ENCODE results near the gene GJA10.

The GJA10 gene

DNA sequence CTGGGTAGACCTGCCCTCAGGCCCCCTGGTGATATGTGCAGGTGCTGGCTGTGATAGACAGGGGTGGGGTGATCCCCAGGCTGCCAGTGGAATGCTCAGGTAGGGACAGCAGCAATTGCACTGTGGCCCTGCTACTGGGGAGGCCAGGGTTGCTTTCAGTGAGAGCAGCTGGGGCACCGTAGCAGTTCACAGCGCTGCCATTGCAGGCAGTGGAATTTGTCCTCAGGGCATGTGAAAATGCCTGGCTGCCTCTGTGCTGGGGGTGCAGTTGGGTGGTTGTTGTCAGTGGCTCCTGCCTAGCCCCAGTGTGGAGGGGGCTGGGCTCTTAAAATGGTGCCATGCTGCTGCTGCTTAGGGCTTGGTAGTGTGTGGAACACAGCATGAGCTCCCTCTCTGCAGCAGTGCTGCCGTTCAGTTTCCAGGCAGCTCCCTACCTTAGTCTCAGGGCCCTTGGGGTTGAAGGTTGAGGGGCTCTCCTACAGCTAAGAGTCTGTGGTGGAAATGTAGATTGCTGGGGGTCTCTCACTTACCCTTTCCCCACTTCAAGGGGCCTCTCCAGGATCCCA, 23.6 kb downstream of the GJA10 start:
- DNase-seq, result no peak

DNA sequence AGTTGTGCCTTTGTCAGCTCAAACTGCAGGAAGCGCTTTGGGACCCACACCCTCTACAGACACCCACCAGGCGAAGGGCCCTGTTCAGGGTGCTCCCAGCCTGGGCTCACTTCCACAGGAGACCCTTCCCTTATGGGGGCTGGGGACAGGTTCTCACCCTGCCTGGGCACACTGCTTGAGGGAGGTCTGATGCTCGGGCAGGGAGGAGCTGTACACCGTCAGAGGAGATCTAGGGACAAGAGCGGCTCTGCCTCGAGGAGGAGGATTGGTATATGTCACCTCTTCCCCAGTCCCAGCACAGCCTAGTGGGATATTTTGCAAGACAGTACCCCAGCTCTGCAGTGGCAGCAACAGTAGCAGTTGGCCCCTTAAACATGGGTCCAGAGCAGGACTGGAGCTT, 26.9 kb downstream of the GJA10 start:
- no peak for DNase-seq

DNA sequence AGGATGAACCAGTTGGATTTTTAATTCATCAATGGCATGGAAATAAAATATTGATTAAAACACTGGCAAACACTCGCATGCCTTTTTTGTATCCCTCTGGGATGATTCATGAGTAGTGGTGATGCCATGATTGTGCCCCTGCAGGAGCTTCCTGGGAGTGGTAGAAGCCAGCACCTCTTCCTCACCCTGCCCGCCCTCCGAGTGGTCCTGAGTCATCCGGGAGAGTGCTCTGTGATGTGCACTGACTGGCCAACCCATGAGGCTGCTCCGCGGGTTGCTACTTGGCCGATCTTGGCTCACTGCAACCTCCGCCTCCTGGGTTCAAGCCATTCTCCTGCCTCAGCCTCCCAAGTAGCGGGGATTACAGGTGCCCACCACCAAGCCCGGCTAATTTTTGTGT, 27.4 kb downstream of the GJA10 start:
- DNase-seq, result no peak

DNA sequence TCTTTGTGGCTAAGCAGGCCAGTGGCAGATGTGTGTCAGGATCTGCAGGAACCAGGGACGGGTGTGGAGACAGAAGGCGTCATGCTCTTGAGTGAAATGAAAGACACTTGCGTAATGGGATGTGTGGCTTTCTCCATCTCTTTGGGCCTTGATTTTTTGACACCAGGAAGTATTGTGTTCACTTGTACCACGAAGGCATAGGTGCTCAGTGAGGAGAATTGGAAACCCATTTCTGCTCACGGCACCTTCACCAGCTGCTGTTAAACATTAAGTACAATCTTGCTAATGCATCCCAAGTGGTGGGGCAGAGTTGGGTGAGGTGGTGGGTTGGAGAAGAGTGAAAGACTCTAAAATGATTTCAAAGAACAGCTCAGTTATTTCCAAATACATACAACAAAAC, 30.0 kb downstream of the GJA10 start:
- no peak for DNase-seq

DNA sequence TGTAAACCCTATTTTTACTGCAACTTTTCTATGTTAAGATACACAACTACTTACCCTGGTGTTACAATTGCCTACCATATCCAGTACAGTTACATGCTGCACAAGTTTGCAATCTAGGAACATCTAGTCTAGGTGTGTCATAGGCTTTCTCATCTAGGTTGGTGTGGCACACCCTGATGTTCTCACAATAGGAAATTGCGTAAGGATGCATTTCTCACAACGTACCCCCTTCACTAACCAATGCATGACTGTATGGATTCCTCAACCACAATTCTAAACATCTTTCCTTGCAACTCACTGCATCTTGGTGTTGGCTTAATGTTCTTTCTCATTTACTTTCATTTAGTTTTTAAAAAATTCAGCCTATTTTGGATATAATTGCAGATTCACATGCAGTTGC, 31.6 kb downstream of the GJA10 start:
- DNase-seq, result no peak

DNA sequence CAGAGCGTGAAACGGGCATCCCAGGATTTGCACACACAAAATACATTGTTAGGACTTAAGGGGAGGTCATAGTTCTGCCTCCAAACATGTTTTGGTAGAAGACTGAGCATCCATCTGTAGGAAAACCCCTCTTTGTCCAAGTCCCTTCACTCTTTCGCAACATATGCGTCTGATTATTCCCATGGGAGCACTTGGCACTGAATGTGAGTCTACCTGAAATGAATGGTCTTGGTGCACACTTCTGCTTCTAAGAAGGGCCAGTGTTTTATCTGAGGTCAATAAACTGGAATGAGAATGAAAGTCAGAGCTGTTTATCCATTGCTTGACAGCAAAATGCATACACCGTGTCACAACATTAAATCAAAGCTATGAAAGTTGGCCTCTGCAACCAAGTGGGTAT, 33.0 kb downstream of the GJA10 start:
- no peak for DNase-seq

DNA sequence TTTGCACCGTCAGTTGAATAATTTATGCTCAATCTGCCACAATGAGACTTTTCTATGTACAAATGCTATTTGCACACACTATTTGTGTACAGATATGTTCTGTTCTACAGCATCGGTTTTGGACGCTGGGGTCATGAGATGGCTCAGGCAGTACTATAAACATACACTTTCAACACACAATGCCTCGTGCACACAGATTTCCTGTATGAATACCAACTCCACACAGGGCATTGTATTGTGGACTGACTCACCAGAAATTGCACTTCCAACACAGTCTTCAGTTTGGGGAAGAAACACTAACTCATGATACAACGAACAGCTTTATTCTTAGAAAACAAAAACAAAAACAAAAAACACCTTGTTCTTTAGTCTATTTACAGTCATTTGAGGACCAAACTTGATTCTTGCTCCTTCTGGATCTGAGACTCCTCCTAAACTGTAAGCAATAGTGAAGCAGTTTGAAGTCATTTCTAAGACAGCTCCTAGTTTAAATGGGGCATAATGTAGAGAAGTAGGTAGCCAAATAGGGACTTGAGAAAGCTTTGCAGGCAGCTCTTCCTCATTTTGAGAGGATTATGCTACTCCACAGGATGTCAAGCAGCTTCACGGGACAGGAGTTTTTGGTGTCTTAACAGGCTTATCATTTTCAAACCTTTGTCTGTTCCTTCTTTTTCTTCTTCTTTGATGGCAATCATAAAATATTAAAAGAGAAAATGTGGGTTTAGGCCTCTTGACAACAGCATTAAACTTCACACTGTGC, 33.7 kb downstream of the GJA10 start:
- no peak for DNase-seq

DNA sequence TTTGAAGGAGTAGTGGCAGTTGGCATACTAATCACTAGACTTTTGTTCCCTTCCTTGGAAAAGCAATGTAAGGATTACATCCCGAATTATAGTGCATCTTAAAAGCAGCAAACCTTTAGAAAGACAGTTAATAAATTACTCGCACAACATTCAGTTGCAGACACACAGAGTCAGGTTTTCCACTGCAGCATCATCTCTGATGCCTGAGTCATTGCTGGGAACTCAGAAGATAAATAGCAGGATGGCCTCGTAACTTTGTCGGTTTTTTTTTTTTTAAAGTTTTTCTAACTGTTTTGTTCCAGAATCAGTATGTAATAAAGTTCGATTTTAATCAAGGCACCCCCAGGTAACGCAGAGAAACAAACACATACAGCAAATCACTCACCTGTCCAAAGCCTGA, 34.3 kb downstream of the GJA10 start:
- DNase-seq, result no peak

DNA sequence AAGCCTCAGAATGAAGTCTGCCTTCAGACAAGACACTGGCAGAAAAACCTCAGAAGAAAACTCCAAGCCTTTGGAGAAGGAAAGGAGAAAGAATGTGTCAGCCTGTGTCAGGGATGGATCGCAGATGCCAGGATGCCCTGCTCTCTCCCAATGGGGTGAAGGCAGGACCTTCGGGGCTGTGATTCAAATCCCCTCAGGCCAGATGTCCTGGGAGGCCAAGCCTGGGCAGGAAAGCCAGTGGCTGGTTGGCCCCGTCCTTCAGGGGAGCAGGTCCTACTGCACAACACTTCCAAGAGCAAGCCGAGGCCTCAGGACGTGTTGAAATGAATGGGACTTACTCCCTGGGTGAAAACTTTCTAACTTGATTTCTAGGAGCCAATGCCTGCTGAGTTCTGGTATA, 36.5 kb downstream of the GJA10 start:
- DNase-seq, result no peak

DNA sequence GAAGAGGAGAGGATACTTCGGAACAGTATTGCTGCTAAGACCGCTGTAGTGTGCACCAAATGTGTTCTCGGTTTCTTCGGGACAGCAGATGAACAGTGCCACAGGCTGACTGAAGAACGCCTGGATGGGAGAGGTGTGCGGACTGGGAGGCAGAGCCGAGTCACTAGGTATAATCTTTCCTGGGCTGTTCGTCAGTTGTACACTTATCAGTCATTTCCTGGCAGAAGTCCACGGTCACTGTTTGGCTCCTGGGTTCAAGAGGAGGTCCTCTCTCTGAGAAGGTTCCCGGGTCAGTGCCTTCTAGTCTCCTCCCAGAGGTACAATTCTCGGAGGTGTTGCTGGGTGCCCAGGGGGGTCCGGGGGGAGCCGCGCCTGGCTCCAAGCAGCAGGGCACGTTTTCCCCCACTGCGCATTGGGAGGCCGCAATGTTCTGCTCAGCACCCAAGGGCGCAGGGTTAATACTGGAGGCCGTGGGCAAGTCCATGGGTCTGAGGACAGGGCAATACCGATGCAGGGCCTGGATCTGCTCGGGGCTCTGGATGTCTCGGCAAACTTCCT, 38.1 kb downstream of the GJA10 start:
- no peak for DNase-seq

DNA sequence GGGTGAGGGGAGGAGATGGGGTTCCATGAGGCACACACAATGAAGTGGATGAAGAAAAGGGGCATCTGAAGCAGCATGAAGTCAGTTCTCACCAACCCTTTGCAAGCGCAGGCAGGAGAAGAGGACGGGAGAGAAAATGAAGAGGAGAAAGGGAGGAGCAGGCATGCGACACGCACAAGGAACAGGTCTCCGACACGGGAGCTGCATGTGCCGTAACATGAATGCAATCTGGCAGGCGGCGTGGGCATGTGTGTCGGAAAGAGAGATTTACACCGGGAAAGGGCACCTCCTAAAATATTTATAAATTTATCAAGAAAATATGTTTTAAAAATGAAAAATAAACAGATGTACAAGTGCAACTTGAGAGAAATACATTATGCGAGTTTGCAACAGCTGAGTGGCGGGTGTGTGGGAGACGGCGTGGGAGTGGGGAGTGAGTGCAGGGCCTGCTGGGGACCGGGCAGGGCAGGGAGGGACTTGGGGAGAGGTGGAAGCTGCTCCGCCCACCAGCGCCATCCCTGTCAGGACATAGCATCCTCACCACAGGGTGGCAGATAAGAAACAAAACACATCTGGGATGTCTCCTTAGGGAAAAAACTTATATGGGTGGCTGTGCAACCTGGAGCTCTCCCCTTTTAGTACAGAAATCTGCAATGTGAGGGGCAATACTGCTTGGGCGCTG, 40.6 kb downstream of the GJA10 start:
- no peak for DNase-seq

DNA sequence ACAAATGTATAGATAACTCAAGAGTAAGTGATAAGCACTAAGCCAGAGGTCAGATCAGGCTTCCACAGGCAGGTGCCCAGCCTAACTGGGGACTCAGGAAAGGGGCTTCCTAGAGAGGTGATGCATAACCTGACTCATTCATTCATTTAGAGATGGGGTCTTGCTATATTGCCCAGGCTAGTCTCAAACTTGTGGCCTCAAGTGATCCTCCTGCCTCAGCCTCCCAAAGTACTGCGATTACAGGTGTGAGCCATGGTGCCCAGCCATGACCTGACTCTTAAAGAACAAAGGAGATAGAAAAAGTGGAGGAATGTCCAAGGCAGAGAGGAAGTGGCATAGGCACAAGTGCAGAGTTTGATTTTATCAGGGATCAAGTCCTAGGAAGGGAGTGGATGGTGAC, 41.9 kb downstream of the GJA10 start:
- no peak for DNase-seq

DNA sequence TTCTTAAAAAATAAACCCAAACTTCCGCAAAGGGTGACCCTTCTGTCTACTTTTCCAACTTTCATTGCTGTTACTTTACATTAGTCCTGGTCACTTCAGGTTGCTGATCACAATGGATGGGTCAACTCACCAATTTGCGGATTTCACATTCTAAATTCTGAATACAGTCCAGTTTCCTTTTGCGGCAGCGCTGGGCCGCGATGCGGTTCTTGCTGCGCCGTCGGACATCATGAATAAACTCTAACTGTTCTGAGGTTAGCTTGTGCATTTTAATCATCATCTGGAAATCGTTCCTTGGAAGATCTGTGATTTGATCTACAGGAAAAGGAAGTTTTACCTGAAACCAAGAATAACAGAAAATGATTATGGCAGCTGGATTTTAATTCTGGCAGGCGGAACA, 43.7 kb downstream of the GJA10 start:
- DNase-seq, result no peak

DNA sequence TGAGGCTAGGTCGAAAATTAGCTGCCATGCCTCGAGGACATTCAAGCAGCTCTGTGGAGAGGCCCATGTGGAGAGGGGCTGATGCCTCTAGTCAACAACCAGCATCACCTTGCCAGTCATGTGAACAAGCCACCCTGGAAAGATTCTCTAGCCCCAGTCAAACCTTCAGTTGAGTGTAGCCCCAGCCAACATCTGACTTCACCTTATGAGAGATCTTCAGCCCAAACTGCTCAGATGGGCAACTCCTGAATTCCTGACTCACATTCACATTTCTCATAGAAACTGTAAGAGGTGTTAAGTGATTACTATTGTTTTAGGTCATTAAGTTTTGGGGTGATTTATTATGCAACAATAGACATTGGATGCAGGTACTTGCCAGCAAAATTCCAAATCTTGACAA, 44.9 kb downstream of the GJA10 start:
- DNase-seq, result no peak

DNA sequence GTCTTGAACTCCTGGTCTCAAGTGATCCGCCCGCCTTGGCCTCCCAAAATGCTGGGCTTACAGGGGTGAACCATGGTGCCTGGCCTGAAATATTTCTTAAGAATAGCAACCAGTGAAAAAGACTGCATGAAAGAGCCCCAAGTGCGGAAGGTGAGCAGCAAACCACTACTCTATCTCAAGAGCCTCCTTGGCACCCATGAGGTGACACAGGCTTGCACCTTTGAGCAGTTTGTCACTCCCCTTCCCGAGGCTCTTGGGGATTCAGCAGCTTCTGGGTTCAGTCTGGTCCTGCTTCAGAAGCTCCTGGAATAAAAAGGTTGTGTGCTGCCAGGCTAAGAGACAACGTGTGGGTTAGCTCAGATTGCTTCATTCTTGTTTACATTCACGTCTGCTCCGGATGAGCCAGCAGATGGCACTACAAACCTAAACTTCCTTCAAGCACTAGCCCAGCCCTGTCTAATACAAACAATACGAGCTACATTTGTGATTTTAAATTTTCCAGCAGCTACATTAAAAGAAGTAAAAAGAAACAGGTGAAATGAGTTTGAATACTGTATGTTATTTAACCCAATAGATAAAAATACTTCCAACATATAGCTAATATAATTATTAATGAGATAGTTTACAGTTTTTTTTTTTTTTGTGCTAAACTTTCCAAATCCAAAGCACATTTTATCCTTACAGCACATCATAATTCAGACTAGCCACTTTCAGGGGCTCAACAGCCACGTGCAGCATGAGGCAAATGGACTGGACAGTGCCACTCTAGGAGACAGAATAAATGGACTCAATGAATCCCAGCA, 46.2 kb downstream of the GJA10 start:
- DNase-seq, result peak in 4 of 5 experiments; percentile 44 to 82 (median 50)

DNA sequence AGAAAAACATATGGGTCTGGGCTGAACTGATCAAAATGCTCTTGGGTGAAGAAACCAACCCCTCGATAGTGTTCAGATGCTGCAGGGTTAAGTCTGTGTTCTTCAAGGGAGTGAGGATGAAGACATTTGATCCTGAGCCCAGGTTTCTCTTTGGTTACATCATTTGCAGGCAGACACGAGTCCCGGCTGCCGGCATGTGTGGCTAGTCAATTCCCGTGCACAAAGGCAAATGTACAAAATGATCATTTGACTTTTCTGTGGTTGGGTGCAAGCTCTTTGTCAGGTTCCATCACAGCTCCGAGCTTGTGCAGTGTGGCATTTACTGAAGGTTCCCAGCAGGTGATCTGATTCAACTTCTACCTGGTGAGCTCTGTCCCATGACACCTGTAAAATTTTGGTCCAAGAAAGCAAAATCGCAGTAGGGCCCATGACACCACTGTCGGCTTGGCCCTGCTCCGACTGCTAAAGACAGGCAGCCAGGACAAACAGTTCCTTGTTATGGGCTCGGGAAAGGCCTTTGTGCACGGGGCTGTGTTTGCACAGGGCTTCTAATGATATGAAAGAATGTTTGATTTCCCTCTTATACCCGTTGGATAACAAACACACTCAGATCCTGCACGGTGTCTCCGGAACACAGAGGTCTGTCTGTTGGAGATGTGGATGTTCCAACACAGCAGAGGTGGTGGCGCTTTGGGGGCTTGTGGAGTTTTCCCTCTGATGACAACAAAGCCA, 46.9 kb downstream of the GJA10 start:
- no peak for DNase-seq

DNA sequence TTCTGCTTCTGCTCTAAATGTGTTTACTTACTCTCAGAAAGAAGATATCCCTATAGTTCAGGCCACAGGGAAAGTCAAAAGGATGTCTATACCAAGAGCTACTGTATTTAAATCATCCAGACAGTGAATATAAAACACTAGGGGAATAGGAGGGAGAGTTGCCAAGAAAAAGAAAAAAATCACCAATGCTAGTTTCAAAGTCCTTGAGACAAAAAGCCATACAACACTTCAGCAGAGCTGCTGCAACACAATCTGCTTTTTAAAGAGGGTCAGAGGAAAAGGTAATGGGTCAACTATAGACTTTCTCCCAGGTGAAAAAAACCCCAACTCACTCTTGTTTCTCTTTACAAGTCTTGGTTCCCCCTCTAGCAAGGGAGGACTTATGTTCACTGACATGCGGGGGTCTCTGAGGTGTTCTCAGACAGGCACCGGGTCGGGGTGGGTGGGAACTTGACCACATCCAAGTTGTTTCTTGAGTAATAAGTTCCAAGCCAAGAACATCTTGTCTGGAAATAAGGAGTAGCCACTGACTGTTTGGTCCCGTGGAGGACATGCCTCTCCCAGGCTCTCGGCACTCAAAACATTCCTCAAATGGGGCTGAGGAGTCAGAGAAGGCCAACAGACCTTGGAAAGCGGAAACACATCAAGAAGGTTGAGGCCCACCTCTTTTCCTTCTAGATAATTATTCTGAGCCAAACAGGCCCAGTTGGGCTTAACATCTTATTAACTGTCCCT, 47.7 kb downstream of the GJA10 start:
- no peak for DNase-seq

DNA sequence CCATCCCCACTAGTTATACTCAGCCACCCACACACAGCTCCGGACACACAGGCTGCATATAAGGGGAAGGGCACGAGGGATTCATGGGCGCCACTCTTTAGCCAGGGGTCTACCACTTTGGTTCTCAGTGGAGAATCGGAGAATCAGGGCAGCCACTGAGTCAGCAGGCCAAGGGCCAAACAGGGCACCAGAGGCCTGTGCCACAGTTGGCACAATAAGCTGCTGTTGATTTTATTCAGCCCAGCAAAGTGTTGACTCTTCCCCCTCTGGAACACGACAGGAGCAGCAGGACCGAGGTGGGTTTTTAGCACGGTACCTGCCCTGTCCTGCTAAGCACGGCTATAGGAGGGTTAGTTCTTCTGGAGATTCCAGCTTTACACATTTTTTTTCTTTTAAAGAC, 48.3 kb downstream of the GJA10 start:
- no peak for DNase-seq

DNA sequence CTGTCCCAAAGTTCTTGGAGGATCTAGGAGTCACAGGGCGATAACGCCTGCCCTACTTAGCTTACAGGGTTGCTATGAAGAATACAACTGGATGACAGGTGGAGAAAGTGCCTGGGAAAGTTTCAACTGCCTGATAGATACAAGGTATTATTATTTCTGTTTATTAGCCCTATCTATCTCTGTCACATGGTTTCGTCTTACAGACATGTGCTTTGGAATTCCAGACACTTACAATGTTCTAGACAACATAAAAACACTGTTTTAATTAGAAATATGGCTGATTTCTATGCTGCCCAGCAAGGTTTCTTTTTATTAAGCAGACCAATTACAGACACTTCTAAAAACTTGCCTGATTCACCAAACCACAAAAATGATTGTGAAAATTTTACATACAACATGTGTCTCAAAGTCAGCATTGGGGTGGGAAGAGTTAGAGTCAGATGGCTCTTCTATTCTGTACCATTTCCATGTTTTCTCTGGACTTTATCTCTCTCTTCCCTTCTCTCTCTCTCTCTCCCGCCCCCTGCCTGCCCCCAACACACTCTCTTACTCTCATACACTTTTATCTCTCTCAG, 50.0 kb downstream of the GJA10 start:
- no peak for DNase-seq

DNA sequence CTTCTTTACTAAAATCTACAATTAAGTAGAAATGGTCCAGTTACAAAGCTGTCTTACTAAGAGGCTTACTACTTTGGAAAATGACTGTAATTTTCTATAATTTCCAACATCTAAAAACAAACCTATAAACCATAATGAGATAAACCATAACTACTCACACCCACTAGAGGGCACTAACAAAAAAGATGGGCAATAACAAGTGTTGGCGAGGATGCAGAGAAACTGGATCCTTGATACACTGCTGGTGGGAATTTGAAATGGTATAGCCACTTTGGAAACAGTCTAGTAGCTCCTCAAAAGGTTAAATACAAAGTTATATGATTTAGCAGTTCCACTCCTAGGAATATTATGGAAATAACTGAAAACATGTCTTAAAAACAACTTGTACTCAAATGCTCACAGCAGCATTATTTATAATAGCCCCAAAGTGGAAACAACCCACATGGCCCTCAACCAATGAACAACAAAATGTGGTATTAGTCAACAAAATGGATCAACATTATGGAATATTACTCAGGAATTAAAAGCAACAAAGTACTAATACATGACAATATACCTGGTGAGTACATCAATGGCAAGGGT, 50.6 kb downstream of the GJA10 start:
- DNase-seq, result peak in 1 of 5 experiments; percentile 48

Measured in T-helper 2 cell (primary cell).